GM21390 (cell line): Measurements from ENCODE around the gene ARPIN.
"Not testable (repeated sequence)": the region's sequence is repeated elsewhere in the genome, so short reads cannot be mapped to it uniquely, and the experiment has no call there.

Experiments used
- ATAC-seq: cut with Tn5 transposase; IDR thresholded peaks from one replicate; pipeline ENCODE4 v1.9.1; 2021; ENCODE audit not compliant: unreplicated experiment

ARPIN gene

GRCh38 chr15:89912674-89913396 lies at the start of gene ARPIN:
Gene ARPIN (minus strand): TSS chr15:89912952. CDS start chr15:89912835, 117 bp downstream.
- ATAC-seq = no peak

GRCh38 chr15:89958107-89958805 lies 45.5 kb upstream of the ARPIN start:
- no peak for ATAC-seq

GRCh38 chr15:89955449-89955998 lies 42.8 kb upstream of the ARPIN start:
- ATAC-seq = not testable (repeated sequence)

- ATAC-seq = no peak
Measured at GRCh38 chr15:89954541-89954940, 41.8 kb upstream of the ARPIN start.

GRCh38 chr15:89948796-89949195 lies 36.0 kb upstream of the ARPIN start:
- no peak for ATAC-seq

GRCh38 chr15:89947385-89947784 lies 34.6 kb upstream of the ARPIN start:
- no peak for ATAC-seq

- ATAC-seq = no peak
Measured at GRCh38 chr15:89946681-89947299, 34.0 kb upstream of the ARPIN start.

GRCh38 chr15:89943721-89944120 lies 31.0 kb upstream of the ARPIN start:
- ATAC-seq = not testable (repeated sequence)

GRCh38 chr15:89939910-89940309 lies 27.2 kb upstream of the ARPIN start:
- no peak for ATAC-seq

GRCh38 chr15:89939377-89939776 lies 26.6 kb upstream of the ARPIN start:
- not testable (repeated sequence) for ATAC-seq

GRCh38 chr15:89937365-89938350 lies 24.9 kb upstream of the ARPIN start:
- ATAC-seq = no peak

- ATAC-seq = no peak
Measured at GRCh38 chr15:89936786-89937265, 24.1 kb upstream of the ARPIN start.

GRCh38 chr15:89936051-89936785 lies 23.5 kb upstream of the ARPIN start:
- ATAC-seq = no peak

- no peak for ATAC-seq
Measured at GRCh38 chr15:89932880-89933279, 20.1 kb upstream of the ARPIN start.

- no peak for ATAC-seq
Measured at GRCh38 chr15:89928421-89928820, 15.7 kb upstream of the ARPIN start.

- ATAC-seq = no peak
Measured at GRCh38 chr15:89926158-89926557, 13.4 kb upstream of the ARPIN start.

- ATAC-seq = no peak
Measured at GRCh38 chr15:89917442-89918101, 4.8 kb upstream of the ARPIN start.

- ATAC-seq = no peak
Measured at GRCh38 chr15:89916660-89917059, 3.9 kb upstream of the ARPIN start.

GRCh38 chr15:89912145-89912673 lies 543 bp downstream of the ARPIN start:
- no peak for ATAC-seq
